BJ (cell line): ENCODE data around the gene ZNF75A. TPM values are rescaled to one million over a fixed set of nuclear protein-coding genes. Genes with fewer than 3 reads are reported as not detected.
A peak's percentile ranks its signal among the peaks of the same experiment; 100 is the strongest.
"Not testable (repeated sequence)": the region's sequence is repeated elsewhere in the genome, so short reads cannot be mapped to it uniquely, and the experiment has no call there.

ENCODE experiments used
- CTCF ChIA-PET: fragments of 350-600 bp; formaldehyde crosslinking; extraction: SDS; loops from one replicate; lab custom pipeline; 2021; ENCODE audit warnings: antibody characterized with exemption, inconsistent platforms; lab: Yijun Ruan, JAX
- POLR2A ChIA-PET: fragments of 300-600 bp; sonication (Branson Sonifier 250); formaldehyde crosslinking; extraction: SDS; loops from one replicate; lab custom pipeline; 2021; ENCODE audit warnings: antibody characterized with exemption; lab: Charles Lee
- DNase-seq: peaks from one replicate; pipeline ENCODE4 v3.0.0-alpha.2; 2011; ENCODE audit warnings: low read depth
- H3K27me3 ChIP-seq: 2 replicates; pipeline ENCODE4 v1.6.0; 2011; ENCODE audit warnings: low read length; ENCODE audit not compliant: control insufficient read depth, insufficient read depth
- H3K36me3 ChIP-seq: 2 replicates; pipeline ENCODE4 v1.5.1; 2011; ENCODE audit warnings: low read length; ENCODE audit not compliant: control insufficient read depth, insufficient read depth
- H3K4me3 ChIP-seq: 2 replicates; pipeline ENCODE4 v1.5.1; 2011; ENCODE audit warnings: low read depth, mild to moderate bottlenecking, control low read depth, low read length
- polyA plus RNA-seq: library from polyadenylated mRNA; depleted of rRNA; stranded (reverse); fragments of >200 nt; gene quantifications from 2 replicates; pipeline ENCODE4 v1.2.3, GENCODE V29; 2011
- TF ChIP-seq, protein P1 (sequence below): IDR thresholded peaks from 2 replicates; pipeline ENCODE4 v1.5.1; 2011; ENCODE audit warnings: low read depth, mild to moderate bottlenecking, control low read depth, inconsistent platforms, low read length, moderate library complexity; ENCODE audit not compliant: insufficient read depth

Gene ZNF75A
- polyA plus RNA-seq, 1 experiment, result 9.6 TPM

DNA sequence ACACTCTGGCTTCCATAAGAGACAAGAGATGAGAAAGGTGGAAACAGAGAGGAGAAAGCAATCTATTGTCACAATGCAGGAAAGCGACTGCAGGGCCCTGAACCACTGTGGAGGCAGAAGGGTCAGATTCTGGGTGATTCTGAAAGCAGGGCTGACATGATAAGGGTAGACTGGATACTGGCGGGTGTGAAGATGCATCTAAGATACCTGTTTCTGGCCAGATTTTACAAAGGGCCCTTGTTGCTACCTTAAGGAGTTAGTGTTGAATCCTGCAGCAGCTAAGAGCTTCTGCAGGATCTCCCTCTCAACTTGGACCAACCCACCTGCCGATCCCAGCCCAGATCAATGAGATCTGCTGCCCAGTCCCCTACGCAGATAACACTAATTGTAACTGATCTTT is 42.8 kb upstream of the ZNF75A start:
- Histone ChIP-seq H3K27me3 (no peaks in the 10 kb centered on the region), H3K36me3 (no peaks in the 10 kb centered on the region), H3K4me3 (no peak overlapping the region)
- TF ChIP-seq, protein P1, sequence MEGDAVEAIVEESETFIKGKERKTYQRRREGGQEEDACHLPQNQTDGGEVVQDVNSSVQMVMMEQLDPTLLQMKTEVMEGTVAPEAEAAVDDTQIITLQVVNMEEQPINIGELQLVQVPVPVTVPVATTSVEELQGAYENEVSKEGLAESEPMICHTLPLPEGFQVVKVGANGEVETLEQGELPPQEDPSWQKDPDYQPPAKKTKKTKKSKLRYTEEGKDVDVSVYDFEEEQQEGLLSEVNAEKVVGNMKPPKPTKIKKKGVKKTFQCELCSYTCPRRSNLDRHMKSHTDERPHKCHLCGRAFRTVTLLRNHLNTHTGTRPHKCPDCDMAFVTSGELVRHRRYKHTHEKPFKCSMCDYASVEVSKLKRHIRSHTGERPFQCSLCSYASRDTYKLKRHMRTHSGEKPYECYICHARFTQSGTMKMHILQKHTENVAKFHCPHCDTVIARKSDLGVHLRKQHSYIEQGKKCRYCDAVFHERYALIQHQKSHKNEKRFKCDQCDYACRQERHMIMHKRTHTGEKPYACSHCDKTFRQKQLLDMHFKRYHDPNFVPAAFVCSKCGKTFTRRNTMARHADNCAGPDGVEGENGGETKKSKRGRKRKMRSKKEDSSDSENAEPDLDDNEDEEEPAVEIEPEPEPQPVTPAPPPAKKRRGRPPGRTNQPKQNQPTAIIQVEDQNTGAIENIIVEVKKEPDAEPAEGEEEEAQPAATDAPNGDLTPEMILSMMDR, result no peak
- ChIA-PET POLR2A (no interaction called here), CTCF (interaction anchor here (0.9 kb wide), 1 partner anchor 12 kb away, joined by 4 read pairs; no protein-coding TSS in a partner anchor)
- no peak for DNase-seq

DNA sequence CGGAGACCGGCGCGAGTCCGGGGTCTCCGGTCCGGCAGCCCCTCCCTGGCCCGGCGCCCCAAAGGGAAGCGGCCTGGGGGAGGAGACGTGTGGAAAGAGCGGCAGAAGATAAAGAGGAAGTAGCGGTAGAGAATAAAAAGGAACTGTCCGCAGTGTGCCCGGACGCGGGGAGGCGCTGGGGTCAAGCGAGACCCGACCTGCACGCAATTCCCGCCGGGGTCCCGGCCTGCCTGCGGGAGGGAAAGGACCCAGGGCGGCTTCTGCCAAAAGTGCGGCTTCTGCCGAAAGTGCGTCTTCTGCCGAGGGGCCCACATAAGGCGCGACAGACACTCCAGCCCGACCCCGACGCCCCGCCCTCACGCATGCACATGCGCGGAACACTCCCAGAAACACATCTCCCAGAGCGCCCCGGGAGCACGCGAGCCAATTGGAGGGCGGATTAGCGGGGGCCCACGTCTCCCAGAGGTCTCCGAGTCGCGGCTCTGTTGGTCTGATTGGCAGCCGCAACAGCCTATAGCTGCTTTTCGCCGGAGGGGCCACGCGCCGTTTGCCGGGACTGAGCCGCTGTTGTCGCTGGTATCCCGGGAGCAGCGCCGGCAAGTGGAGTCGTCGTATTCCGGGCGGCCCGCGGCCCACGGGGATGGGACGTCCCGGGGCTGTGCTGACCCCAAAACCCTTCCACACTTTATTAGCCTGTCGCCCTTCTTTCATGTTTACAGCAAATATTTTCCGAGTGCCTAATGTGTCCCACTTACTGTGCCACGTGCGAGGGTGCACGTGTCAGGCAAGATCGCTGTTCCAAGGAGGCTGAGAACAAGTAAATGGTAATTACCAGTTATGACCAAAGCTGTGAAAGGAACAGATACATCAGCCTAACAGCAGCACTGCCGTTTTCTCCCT is 40.9 kb upstream of the ZNF75A start:
- ChIA-PET POLR2A (no interaction called here), CTCF (interaction anchor here (0.8 to 2.0 kb wide), 4 partner anchors 8 to 238 kb away, joined by 3 to 9 read pairs (median 4); partner anchors contain the start of genes MEFV and ZNF263)
- peak; percentile 86 for DNase-seq
- TF ChIP-seq, protein P1, result peak; percentile 36; the same call in 1 of the 2 replicates
- Histone ChIP-seq H3K36me3 (no peaks in the 10 kb centered on the region), H3K27me3 (no peaks in the 10 kb centered on the region), H3K4me3 (peak overlapping the region; percentile 91)

DNA sequence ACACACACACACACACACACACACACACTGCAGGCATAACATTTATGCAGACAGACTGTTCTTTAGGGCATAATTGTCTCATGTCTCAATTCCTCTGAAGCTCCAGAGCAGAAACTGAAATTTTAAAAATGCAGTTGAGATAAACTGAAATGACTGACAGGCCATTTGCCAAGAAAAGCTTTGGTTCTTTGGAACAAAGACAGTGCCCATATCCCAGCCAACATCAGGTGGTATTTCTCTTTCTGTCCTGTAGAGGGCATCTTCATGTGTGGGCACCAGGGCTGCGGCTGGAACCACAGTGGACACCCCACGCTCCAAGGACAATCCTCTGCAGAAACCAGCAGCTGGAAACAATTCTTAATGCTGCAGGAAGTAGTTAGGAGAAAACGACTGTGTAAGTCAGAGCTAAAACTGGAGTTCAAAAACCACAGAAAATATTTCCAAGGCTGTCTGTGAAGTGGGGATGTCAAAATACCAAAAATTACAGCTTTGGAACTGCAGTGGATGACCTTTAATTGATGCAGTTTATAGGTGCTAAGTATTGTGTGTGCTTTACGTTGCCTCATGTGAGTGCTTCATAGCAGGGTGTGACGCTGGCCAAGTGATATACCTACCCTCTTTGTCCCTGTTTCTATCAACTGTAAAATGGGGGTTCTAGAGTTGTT is 38.3 kb upstream of the ZNF75A start:
- no peak overlapping the region for H3K4me3 ChIP-seq
- POLR2A ChIA-PET, result no interaction called here
- CTCF ChIA-PET, result interaction anchor here (0.6 to 2.5 kb wide), 28 partner anchors 8 to 578 kb away, joined by 3 to 15 read pairs (median 3); partner anchors contain the start of genes CLUAP1, NAA60, TIGD7 and ZNF200
- H3K27me3 ChIP-seq, result no peaks in the 10 kb centered on the region
- DNase-seq, result peak; percentile 51
- H3K36me3 ChIP-seq, result no peaks in the 10 kb centered on the region
- TF ChIP-seq, protein P1, result peak; percentile 85

DNA sequence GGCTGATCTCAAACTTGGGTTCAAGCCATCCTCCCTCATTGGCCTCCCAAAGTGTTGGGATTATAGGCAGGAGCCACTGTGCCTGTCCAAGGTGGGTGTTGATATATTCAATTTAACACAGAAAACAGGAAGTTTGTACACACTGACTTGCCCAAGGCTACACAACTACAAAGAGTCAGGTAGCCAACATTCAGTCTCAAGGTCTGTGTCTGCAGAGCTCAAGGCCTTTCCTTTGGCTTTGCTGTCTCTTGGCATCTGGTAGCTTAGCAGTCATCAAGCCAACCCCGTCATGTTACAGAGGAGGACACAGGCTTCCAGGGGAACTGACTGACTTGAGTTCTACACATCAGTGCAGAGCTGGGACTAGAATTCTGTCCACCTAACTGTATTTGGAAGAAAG is 37.0 kb upstream of the ZNF75A start:
- no peaks in the 10 kb centered on the region for H3K36me3 ChIP-seq
- H3K4me3 ChIP-seq, result no peak overlapping the region
- no peak for DNase-seq
- no peaks in the 10 kb centered on the region for H3K27me3 ChIP-seq
- ChIA-PET POLR2A (interaction anchor here (0.6 kb wide), 1 partner anchor 845 kb away, joined by 3 read pairs; no protein-coding TSS in a partner anchor), CTCF (interaction anchor here (0.6 to 2.5 kb wide), 5 partner anchors 10 to 232 kb away, joined by 3 to 14 read pairs (median 10); partner anchors contain the start of genes CLUAP1 and ZNF263)
- TF ChIP-seq, protein P1, result no peak

DNA sequence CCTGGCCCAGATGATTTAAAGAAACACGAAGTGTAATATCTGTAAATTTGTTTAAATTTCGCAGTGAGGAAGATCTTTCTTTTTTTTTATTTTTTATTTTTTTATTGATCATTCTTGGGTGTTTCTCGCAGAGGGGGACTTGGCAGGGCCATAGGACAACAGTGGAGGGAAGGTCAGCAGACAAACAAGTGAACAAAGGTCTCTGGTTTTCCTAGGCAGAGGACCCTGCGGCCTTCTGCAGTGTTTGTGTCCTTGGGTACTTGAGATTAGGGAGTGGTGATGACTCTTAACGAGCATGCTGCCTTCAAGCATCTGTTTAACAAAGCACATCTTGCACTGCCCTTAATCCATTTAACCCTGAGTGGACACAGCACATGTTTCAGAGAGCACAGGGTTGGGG is 34.6 kb upstream of the ZNF75A start:
- H3K4me3 ChIP-seq, H3K27me3 ChIP-seq, CTCF ChIA-PET, DNase-seq, POLR2A ChIA-PET, H3K36me3 ChIP-seq: not testable (repeated sequence)

DNA sequence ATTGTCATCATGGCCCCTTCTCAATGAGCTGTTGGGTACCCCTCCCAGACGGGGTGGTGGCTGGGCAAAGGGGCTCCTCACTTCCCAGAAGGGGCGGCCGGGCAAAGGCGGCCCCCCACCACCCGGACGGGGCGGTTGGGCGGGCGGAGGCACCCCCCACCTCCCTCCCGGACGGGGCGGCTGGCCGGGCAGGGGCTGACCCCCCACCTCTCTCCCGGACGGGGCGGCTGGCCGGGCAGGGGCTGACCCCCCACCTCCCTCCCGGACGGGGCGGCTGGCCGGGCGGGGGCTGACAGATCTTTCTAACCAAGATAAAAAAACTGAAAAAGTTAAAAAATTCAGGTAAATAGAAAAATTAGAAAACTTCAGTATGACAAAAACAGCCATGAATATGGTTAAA is 34.0 kb upstream of the ZNF75A start:
- H3K4me3 ChIP-seq, CTCF ChIA-PET, H3K27me3 ChIP-seq, POLR2A ChIA-PET, H3K36me3 ChIP-seq, DNase-seq: not testable (repeated sequence)
